GM21528 (cell line): Measurements from ENCODE around the gene AKT2.
"Not testable (repeated sequence)": the region's sequence is repeated elsewhere in the genome, so short reads cannot be mapped to it uniquely, and the experiment has no call there.

Experiments
- ATAC-seq: cut with Tn5 transposase; IDR thresholded peaks from one replicate; pipeline ENCODE4 v1.9.1; 2021; ENCODE audit warnings: mild to moderate bottlenecking, moderate library complexity; ENCODE audit not compliant: unreplicated experiment, low FRiP score

AKT2 gene

GRCh38 chr19:40224342-40225150 lies 60.6 kb downstream of the AKT2 start:
- ATAC-seq = no peak

GRCh38 chr19:40223135-40223822 lies 61.9 kb downstream of the AKT2 start:
- ATAC-seq = no peak

GRCh38 chr19:40221858-40222619 lies 63.1 kb downstream of the AKT2 start:
- no peak for ATAC-seq

GRCh38 chr19:40220674-40221073 lies 64.5 kb downstream of the AKT2 start:
- ATAC-seq = no peak

GRCh38 chr19:40219721-40220276 lies 65.3 kb downstream of the AKT2 start:
- no peak for ATAC-seq

- ATAC-seq = not testable (repeated sequence)
Observed at GRCh38 chr19:40219029-40219428, 66.1 kb downstream of the AKT2 start.

GRCh38 chr19:40217934-40218890 lies 66.9 kb downstream of the AKT2 start, which contains the start of gene TTC9B:
TSS of gene TTC9B (minus strand) at chr19:40218384. CDS start at chr19:40218381, 3 bp downstream.
- ATAC-seq = no peak

GRCh38 chr19:40217027-40217810 lies 67.9 kb downstream of the AKT2 start:
- ATAC-seq = no peak

GRCh38 chr19:40216777-40217026 lies 68.4 kb downstream of the AKT2 start:
- ATAC-seq = no peak

- no peak for ATAC-seq
Observed at GRCh38 chr19:40216013-40216776, 69.0 kb downstream of the AKT2 start.

- ATAC-seq = no peak
Observed at GRCh38 chr19:40214936-40215335, 70.2 kb downstream of the AKT2 start.

- ATAC-seq = no peak
Observed at GRCh38 chr19:40213882-40214570, 71.1 kb downstream of the AKT2 start.

GRCh38 chr19:40213251-40213829 lies 71.8 kb downstream of the AKT2 start:
- ATAC-seq = no peak

GRCh38 chr19:40210889-40211288 lies 74.3 kb downstream of the AKT2 start:
- no peak for ATAC-seq

- ATAC-seq = no peak
Observed at GRCh38 chr19:40208602-40209001, 76.5 kb downstream of the AKT2 start.

- ATAC-seq = no peak
Observed at GRCh38 chr19:40205760-40206159, 79.4 kb downstream of the AKT2 start.

- no peak for ATAC-seq
Observed at GRCh38 chr19:40204381-40204780, 80.8 kb downstream of the AKT2 start.
